ELR (cell line): ENCODE results near the gene TMEM238.

Experiments
- DNase-seq: peaks from one replicate; pipeline ENCODE4 v3.0.0-alpha.2; 2015; ENCODE audit warnings: low read depth

The TMEM238 gene

GRCh38 chr19:55377356-55378131 is 6.5 kb downstream of the TMEM238 start:
- DNase-seq = no peak

GRCh38 chr19:55376241-55376933 is 7.7 kb downstream of the TMEM238 start, which contains the start of gene TMEM190:
Gene TMEM190 (plus strand): TSS chr19:55376826. CDS start chr19:55376854, 28 bp downstream.
- DNase-seq = no peak

DNA sequence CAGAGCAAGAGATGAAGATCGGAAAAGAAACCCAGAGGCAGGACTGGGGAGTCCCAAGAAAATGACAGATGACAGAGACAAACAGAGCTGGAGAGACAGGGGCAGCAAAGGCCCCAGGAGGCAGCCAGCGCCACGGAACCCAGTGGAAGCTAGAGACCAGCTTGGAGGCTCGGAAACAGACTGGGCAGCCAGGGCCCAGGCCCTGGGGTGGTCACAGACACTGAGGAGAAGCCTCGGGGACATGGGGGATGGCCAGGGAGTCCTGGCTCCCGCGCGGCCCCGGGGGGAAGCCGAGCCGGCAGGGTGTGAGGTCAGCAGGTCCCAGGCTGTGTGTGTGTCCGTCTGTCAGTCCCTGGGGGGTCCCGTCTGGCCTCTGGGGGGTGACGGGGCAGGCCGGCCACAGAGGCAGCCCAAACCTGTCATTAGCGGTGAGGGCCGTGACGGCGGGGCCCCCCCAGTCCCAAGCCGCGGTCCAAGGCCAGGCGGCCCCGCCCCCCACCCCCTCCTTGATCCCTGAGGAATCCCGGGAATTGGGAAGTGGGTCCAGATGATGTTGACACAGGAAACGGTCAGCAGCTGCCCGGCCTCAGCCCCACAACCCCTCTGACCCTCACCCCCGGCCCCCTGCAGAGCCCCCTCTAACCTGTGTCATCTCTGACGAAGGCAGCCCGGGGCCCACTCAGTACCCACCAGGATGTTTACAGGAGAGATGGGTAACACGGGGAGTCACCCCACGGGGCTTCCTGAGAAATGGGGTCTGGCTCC is 9.9 kb downstream of the TMEM238 start:
- DNase-seq = peak; percentile 65

DNA sequence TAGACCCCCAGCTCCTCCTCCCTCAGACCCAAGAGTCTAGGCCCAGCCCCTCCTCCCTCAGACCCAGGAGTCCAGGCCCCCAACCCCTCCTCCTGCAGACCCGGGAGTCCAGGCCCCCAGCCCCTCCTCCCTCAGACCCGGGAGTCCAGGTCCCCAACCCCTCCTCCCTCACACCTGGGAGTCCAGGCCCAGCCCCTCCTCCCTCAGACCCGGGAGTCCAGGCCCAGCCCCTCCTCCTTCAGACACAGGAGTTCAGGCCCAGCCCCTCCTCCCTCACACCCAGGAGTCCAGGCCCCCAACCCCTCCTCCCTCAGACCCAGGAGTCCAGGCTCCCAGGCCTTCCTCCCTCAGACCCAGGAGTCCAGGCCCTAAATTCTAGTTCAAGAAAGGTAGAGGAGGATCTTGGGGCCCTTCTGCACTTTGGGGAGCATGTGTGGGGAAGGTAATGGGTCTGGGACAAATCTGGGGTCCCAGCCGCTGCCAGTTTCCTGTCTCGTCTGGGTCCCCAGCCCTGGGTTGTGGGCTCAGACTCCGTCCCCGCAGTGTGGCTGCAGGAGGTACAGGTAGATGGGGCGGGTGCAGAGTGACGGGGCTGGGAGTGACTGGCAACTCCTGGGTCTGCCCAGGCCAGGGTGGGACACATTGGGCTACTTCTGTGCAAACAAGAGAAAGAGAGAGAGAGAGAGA is 10.6 kb downstream of the TMEM238 start:
- DNase-seq = no peak

- peak; percentile 89 for DNase-seq
Observed at GRCh38 chr19:55372316-55373081, 11.6 kb downstream of the TMEM238 start.

GRCh38 chr19:55370305-55370988 is 13.6 kb downstream of the TMEM238 start, which contains the start of gene IL11:
Gene IL11 (minus strand): TSS chr19:55370463. CDS start chr19:55370310, 153 bp downstream.
- peak; percentile 88 for DNase-seq

DNA sequence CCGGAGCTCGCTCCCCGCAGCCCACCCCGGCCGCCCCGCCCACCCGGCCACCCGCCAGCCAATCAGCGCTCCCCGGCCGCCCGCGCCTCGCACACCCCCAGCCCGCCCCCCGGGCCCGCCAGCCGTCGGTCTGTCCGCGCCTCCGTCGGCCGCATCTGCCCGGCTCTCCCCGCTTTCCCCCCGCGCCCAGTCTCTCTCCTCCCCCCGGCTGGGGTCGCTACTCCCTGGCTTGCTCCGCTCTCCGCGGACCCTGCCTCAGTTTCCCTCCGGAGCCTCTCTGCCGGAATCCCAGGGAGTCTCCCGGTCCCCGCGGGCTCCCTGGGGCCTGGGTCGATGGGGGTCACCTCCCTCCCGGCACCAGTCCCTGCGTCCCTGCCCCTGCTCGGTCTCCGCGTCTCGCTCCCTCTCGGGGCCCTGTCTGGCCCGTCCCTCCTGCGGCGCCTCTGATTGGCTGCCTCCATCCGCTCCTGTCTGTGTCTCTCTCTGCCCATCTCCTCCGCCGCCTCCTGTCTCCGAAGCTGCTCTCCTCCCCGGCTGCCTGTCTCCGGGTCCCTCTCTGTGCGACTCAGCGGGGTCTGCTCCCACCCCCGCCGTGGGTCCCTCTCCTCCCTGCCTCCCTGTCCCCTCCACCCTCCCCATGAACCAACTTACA is 14.3 kb downstream of the TMEM238 start:
- DNase-seq = peak; percentile 84

DNA sequence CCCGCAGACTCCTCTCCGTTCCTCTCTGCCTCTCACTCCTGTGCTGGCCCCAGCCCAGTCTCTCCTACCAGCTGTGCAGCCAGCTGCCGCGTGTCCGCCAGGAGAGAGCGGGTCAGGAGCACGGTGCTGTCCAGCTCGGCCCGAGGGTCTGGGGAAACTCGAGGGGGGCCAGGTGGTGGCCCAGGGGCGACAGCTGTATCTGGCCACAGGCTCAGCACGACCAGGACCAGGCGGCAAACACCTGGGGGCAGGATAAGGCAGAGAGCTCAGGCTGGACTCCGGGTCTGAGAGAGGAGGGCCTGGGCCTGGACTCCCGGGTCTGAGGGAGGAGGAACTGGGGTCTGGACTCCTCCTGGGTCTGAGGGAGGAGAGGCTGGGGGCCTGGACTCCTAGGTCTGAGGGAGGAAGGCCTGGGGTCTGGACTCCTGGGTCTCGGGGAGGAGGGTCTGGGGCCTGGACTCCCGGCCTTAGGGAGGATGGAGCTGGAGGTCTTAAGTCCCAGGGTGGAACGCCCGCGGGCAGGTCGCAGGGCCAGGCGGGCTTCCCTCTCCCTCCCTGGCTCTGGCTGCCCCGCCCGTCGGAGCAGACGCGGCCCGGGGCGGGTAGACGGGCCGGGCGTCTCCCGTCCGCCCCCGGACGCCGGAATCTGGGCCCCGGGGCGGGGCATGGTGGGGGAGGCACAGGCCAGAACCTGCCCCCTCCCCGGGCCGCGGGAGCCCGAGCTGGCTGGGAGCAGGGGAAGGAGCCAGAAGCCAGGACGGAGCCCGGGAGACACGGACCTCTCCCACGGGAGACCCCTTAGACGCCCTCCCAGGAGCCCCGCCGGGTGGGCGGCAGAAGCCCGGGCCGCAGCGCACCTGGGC is 15.2 kb downstream of the TMEM238 start:
- peak; percentile 69 for DNase-seq

DNA sequence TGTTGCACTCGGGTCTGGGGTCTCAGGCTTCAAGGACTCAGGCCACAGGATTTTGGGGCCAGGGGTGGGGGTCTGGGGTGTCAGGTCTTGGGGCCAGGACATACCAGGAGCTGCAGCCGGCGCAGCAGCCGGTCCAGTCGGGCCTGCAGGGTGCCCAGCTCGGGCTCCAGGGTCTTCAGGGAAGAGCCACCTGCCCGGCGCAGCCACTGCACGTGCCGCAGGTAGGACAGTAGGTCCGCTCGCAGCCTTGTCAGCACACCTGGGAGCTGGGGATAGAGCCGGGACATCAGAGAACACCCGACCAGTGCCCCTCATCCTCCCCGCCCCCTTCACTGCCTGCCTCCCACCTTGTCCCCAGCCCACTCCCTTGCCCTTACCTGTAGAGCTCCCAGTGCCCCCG is 16.0 kb downstream of the TMEM238 start:
- no peak for DNase-seq

DNA sequence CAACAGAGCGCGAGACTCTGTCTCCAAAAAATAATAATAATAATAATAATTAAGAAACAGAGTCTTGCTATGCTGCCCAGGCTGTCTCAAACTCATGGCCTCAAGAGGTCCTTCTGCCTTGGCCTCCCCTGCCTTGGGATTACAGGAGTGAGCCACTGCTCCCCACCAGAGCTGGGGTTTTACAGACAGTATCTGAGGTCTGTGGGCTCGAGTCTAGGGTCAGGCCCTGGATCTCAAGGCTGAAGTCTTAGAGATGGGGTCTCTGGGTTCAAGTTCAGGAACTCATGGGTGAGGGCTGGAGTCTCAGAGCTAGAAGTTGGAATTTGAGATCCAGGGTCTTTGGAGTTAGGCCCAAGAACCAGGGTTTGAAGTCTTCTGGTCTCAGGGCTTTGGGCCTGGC is 17.3 kb downstream of the TMEM238 start:
- DNase-seq = no peak

DNA sequence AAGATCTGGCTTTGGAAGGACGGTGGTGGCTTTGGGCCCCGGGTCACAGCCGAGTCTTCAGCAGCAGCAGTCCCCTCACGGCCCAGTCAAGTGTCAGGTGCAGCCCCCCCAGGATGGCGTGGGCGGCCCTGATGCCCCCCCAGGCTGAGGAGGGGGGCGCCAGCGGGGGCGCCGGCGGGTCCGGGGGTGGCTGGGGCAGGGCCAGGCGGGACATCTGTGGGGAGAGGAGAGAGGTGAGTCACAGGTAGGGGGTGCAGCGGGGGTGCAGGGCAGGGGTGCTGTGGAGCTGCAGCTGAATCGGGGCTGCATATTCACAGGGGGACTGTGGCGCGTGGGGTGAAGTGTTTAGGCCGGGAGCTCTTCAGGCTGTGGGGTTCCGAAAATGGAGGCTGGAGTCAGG is 18.1 kb downstream of the TMEM238 start:
- DNase-seq = no peak

- no peak for DNase-seq
Observed at GRCh38 chr19:55365245-55365644, 18.8 kb downstream of the TMEM238 start.

DNA sequence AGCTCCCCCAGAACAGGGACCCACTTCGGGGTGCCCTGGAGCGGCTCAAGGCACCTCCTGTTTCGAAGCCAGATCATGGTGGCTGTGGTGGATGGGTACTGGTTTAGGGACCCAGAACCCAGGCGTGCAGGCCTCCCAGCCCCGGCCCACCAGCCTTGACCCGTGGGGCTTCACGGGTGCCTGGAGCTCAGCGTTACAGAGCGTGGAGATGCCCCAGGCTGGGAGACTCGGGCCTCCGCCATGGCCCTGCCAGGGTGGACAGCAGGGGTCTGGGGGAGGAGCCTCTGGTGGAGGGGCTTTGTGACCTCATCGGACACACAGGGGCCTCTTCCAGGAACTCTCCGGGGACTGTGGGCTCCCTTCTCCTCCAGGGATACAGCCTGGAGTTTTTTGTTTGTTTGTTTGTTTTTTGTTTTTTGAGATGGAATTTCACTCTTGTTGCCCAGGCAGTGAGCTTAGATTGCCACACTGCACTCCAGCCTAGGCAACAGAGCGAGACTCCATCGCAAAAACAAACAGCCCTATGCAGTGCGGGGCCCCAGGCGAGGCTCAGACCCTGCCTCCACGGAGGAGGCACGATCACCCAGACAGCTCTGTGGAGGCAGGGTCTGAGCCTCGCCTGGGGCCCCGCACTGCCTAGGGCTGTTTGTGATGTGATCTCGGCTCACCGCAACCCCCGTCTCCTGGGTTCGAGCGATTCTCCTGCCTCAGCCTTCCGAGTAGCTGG is 20.9 kb downstream of the TMEM238 start, which contains the start of gene GARIN5B:
GARIN5B (minus strand) TSS at position 271 of the 727 bp plus-strand sequence; CDS start at position 77, 194 bp downstream.
- no peak for DNase-seq

GRCh38 chr19:55362174-55362989 is 21.7 kb downstream of the TMEM238 start:
- DNase-seq = no peak

- no peak for DNase-seq
Observed at GRCh38 chr19:55360902-55361301, 23.2 kb downstream of the TMEM238 start.

DNA sequence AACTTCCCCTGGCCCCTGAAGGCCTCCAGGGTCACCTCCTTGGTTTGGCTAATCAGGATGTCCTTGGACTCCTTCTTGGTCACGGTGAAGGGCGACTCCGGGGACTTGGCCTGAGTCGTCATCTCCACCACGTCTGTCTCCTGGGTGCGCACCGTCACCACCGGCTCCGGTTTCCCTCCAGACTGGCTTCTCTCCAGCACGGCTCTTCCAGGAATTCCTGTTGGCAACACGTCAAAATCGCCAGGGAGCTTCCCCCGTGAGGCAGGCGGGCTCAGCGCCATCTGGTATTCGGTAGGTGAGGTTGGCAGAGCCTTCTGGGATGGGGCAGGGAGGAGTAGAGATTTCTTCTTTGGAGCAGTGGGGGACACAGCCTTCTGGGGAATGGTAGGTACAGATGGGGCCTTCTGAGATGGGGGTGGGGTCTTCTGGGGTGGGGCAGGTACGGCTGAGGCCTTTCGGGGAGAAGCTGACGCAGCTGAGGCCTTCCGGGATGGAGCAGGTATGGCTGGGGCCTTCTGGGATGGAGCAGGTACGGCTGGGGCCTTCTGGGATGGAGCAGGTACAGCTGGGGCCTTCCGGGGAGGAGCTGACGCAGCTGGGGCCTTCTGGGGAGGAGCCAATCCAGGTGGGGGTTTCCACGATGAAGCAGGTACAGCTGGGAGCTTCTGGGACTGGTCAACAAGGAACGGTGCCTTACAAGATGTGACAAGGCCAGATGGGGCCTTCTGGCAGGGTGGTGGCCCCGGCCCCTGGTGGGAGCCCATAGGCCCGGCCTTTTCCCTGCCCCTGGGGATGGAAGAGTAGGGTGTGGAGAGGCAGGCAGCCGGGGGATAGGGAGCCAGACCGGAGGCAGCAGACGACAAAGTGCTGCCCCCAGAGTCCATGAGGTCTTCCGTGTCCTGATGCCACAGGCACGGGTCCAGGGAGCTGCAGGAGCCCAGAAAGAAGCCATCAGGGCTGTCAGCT is 24.9 kb downstream of the TMEM238 start:
- DNase-seq = no peak
